NCI-H446 (cell line): ENCODE measurements around the gene AIDA.
"Not testable (repeated sequence)": the region's sequence is repeated elsewhere in the genome, so short reads cannot be mapped to it uniquely, and the experiment has no call there.

Experiments used
- DNase-seq, 2 experiments: peaks; one replicate each; lab custom pipeline; 2025; lab: John Stamatoyannopoulos, UW

AIDA gene

DNA sequence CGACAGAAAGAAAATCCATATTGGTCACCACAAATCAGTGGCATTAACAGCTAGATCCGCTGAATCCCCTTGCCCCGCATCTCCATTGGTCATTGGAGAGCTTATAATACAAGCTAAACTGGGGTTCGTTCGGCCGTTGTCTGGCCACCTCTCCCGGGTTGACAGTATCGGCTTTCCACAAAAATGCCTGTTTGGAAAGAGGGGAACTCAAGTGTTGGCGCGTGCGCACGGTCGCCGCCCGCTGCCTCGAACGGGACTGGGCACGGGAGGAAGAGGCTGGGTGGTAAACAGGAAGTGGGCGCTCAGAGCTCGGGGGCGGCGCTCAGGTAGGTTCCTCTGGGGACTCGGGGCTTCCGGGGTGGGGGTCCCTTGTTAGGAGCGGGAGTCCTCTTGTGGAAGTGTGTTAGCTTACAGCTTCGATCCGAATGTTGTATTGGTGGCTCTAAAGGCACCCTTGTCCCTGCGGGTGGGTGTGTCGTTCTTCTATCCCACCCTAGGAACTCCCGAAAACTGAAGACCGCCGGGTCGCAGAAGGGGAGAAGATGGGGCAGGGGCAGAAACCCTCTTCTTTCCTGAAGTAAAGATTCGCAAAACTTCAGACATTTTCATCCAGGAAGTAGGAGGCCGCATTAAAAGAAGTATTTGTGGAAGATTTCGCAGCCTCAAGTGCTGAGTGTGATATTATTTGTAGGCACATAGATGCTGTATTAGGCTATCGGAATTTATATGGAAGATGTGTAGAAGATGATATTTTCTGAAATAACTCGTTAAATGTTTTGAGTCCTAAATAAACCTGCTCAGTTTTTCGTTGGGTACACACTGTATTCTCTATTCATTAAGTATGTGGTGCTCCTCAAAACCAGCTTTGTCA lies 1.0 kb upstream of the AIDA start:
- peak; percentile 88 to 97 for DNase-seq

DNA sequence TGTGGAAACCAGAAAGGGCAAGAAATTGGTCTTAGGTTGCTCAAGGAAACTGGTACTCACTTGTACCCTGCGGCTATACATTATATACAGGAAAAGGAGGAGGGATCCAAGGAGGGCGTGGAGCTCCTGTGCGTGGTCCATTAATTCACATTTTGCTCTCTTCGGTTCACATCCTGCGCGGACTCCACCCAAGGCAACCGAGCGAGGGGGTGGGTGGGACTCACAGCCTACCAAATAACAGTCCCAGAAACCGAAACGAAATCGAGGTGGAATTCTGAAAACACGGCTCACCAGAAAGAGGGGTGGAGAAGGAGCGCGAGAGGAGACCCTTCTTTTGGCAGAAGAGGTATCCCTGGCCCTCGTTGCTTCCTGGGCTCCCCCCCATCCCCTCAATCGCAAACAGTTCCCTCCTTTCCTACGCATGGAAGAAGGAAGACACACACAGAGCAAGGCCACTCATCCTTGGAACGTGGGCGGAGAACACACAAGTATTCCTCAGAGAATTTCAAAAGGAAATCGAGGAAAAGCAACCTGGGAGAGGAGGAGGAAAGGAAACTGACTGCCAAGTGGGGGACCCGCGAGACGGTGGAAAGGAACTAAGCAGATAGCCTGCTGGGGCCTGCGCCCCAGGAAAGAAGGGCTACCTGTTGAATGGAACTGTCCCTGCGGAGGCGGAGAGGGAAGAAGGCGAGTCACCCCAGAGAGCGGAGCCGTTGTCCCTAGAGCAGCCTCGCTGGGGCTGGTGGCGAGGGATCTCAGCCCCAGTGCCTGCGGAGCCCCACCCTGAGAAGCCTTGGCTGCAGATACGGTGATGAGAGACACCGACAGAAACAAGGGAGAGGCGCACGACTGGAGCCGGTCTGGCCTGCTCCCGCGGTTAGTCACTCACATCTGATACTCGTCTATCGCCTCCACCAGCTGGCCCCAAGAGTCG lies 705 bp downstream of the AIDA start:
- peak in 1 of 2 experiments; percentile 30 for DNase-seq

DNA sequence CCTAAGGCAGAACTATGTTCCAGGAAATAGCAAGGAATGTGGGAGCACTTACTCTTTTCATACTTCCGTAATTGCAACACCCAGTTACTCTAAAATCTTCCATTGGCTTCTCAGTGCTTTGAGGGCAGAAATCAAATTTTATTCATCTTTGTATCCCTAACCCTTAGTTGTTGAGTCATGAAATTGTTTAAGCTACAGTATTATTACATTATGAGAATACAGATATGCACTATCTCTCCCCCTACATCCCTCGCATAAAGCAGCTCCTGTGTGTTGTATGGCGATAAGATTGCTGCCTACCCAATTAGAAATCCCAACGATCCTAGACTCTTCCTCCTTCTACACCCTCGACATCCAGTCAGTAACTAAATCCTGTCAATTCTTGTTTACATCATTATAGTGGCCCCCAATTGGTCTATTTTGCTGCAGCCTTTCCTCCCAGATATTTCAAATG lies 2.6 kb downstream of the AIDA start:
- DNase-seq: no peak

DNA sequence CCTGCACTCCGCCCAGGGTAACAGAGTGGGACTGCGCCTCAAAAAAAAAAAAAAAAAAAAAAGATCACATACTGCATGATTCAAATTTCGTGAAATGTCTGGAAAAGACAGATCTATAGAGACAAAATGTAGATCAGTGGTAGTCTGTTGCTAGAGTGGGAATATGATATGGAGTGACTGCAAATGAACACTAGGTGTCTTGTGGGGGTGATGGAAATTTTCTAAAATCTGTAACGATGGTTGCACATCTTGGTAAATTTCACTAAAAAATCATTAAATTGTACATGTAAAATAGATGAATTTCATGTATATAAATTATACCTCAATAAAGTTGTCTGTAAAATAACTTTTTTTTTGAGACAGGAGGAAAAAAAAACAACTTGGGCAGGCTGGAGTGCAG lies 5.5 kb downstream of the AIDA start:
- DNase-seq: no peak

DNA sequence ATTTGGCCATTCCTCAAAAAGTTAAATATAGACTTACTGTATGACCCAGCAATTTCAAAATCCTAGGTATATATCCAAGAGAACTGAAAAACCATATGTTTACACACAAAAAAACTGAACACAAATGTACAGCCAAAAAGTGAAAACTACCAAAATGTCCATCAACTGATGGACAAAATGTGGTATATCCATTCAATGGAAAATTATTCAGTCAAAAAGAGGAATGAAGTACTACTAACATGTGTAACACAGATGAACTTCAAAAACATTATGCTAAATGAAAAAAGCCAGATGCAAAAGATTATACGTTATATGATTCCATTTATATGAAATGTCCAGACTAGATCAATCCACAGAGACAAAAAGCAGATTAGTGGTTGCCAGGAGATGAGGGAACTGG lies 8.0 kb downstream of the AIDA start:
- DNase-seq: no peak

DNA sequence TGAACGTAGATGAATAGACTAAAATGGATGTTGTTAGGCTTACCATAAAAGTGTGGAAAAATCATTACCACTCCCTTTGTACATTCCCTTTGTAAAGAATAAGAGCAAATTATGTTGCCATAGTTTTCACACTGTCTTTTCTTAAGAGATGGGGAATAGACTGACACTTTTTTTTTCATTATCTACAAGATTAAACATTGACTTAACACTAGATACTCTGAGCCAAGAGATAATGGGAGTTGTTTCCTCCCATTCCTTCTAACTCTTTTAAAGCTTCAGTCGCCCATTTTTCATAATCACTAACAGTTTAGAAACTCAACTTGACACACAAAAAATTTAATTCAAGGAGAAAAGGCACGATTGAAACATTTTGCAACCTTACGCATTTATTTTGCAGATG lies 10.1 kb downstream of the AIDA start:
- DNase-seq: no peak

DNA sequence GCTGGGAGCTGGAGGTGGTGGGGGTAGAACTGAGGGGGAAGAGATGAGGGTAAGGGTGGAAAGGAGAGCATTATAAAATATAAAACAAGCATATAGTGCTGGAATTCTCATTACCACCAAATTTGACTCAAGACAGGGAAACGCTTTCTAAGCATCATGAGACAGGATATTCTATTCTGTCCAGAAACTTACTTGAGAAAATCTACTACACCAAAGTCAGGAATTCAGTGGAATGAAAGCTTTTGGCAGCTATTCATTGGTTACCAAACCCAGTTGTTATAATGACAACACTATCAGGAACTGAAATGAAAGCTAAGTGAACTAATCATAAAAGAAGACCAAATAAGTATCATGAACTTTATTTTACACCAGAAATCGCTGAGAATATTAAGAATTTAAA lies 14.5 kb downstream of the AIDA start:
- DNase-seq: no peak

DNA sequence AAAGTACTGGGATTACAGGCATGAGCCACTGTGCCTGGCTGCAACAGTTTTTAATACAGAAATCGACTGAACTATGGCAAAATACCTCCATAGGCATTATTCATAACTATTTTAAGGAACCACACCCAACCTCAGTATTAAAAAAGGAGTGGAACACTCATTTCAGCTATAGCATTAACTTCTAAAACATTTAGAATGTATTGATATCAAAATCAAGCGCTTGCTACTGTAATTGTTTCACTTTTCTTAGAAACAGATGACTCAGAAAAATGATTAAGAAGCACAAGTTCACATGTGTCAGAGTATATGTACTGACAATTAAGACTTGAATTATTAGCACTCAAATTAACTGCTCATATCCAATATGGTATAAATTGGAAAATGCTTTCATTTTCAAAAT lies 15.1 kb downstream of the AIDA start:
- no peak for DNase-seq

DNA sequence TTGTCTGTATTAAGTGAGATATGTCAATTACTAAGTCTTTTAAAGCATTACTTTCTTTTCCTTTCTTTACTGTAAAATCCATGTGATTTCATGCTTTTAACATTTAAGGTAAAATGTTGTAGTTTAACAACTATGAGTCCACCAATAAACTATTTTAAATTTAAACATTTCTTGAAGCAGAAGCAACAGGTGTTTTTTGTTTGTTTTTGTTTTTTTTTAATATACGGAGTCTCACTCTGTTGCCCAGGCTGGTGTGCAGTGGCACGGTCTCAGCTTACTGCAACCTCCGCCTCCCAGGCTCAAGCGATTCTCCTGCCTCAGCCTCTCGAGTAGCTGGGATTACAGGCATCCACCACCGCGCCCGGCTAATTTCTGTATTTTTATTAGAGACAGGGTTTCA lies 15.6 kb downstream of the AIDA start:
- DNase-seq: no peak

DNA sequence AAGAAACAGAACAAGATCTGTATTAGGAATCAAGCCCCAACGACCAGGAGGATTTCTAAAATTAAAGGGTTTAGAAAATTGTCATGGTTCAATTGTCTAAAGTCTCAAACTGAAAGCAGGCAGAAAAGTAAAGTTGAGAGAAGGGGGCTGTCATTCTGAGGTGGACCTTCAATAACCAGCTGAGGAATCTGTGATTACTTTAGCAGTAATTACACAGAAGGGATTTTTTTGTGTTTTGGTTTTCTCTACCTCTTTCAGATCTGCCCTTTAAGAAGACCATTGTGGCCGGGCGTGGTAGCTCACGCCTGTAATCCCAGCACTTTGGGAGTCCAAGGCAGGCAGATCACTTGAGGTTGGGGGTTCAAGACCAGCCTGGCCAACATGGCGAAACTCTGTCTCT lies 17.4 kb downstream of the AIDA start:
- no peak for DNase-seq

DNA sequence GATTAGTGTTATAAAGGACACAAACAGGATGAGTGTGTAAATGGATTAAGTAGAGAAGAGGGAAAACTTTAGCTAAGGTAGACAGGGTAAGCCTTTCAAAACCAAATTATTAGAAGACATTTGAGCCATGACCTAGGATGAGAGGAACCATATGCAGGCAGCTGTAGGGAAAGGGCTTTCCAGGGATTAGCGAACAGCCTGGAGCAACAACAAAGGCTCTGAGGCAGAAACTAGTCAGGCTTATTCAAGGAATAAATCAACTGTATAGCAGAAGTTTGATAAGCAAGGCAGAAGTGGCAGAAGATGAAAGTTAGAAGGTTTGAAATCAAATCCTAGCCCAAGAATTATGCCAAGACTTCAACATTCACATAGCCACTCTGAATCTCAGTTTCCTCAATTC lies 21.3 kb downstream of the AIDA start:
- no peak for DNase-seq

DNA sequence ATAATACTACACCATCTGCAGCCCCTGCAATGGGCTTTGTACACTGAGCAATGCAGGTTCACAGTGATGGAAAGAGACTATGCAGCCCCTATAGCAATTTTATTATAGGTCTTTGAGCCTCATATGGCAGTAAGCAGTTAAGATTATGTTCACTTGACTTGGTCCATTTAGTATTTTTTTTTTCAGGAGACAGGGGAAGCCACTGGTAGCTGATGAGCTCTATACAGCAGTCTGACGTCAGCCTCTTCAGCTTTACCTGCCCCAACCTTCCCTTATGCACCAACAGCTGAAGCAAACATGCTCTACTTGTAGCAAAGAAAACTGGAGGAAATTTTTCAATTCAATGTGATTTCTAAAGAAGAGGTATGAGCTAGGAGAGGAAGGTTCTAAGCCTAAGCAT lies 32.2 kb downstream of the AIDA start:
- DNase-seq: no peak

DNA sequence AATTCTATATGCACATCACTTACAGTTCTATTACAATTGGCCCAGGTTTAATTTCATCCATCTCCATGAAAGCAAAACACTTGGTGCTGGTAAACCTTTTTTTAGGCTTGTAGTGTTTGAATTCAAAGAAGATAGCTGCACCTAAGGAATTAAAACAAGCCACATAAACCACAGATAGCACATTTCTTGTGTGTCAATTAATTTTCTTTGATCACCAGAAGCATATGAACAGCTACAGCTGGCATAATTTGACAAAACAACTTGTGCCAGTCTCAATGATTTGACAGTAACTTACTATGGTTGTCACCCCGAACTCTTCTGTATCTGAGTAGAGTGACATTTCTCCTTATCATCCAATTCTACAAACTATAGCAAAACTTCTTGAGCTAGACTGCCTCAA lies 42.2 kb downstream of the AIDA start:
- DNase-seq: no peak

DNA sequence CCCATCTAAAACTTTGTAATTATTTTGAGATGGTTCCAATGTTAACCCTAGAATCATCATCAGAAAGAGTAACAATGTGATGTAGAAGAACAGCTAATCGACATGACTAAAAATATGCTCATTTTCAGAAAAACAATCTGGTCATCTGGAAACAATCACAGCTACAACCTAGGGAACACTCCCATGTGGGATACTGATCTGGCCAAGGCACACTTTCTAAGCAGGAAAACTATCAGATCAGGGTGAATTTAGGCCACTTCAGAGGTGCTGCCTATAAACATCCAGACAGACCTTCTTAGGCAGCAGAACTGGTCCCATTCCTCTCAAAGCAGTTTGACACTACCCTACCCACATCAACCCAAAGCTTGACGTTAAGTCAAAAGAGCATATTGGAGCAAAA lies 43.2 kb downstream of the AIDA start:
- DNase-seq: not testable (repeated sequence)

DNA sequence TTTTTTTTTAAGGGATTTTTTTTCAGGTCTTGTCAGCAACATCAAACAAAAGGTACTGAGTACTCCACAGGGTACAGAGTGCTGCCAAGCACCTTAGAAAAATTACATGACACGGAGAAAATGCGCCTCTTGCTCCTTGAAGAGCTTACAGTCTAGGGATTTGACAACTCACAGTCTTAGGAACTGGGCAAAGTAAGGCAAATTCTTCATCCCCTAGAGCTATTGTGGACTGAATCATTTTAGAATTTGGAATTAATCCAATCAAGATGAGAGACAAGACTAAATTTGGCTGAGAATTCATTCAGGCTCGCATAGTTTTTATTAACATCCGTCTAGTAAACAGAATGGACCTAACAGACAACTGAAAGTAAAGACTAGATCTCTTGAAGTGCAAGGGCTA lies 44.1 kb downstream of the AIDA start:
- not testable (repeated sequence) for DNase-seq

DNA sequence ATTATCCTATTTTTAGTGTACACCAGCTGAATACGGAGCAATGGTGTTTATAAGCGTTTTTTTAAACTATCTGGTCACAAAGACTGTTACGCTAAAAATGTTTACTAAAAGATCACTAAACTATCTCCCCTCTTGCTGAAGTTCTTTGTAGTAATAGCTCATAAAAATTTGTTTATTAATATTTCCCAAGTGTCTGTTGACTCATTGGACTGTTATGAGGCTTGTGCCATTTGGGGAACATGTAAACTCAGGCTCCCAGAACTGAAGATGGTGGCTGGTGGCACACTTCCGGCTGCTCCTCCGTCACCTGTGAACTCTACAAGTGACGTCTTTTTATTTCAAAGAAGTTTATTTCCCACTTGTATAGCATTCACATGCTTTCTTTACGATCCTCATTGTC lies 46.3 kb downstream of the AIDA start:
- DNase-seq: no peak

DNA sequence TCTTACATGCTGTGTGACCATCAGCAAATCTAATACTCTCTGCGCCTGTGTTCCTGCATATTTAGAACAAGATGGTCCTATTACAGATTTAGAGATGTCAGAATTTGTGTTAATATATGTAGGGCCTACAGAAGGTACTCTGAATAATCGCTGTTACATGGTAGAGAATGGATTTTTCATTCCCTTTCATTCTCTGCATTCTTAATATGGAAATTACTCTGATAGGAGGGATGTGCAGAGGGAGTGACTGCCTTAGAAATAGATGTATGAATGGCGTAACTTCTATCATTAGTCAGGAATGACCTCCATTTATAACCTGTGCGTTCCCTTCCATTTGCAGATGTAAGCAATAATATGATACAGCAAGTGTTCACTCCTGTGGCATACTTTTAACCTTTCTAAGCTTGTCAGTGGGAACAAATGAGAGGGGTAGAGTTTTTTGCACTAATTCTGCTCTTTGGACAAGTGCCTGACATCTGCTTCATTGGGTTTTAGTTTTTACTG lies 48.8 kb downstream of the AIDA start:
- no peak for DNase-seq

DNA sequence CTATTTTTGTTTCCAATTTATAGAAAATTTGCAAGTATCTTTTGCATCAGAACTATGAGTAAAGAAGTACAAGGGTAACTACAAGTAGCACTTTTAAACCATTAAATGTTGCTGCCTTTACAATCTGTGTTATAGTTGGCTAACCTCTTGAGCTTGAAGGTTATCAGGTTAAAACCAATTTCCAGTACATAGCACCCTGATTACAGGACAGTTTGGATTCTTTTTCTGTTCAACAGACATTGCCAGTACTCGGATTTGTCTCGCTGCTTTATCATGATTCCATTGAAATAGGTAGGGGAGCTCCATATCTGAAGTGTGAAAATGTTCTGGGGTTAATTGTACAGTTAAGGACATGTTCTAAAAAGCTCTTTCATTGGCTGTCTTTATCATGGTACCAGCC lies 54.4 kb downstream of the AIDA start:
- DNase-seq: no peak

DNA sequence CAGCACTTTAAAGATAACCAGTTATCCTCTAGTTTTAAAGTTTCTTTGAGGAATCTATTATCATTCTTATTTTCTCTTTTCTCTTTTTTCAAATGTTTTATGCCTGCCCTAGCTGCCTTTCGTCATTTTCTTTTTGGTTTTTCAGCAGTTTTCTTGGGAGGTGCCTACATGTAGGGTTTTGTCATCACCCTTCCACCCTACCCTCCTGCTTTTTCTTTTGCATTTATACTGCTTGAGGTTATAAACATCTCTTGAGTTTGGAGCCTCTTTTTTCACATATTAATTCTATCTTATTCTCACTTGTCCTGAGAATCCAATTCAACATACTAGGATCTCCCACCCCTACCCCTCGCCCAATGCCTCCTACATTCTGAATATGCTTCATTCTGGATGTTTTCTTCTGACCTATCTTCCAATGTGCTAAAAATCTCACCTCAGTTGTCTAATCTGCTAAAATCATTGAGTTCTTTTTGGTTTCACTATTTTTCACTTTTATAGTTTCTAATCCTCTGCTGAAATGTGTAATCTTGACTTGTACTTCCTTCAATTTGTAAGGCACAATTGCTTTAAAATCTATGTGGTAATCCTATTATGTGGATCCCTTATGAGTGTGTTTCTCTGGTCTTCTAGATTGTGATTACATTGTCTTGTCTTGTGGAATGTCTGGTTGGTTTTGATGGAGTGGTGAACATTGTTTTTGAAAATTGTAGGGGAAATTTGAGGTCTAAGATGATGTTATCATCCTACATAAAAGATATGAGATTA lies 55.7 kb downstream of the AIDA start:
- DNase-seq: no peak

DNA sequence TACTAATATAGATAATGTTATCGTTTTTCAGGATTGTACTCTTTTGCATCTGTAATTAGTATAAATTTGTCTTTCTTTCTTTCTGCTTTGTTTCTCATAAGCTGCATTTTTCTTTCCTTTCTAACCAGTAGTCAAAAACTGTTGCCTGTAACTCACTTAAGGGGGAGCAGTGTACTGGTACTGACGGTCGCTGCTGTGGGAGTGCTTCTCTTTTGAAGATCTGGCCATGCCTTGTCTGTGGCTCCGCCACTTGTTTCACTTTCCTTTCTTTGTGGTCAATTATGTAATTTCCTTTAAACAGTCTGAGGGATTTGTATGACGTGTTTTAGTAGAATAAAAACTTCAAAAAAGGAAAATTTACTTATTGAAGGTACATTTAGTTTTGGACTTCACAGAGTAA lies 57.4 kb downstream of the AIDA start:
- DNase-seq: no peak

DNA sequence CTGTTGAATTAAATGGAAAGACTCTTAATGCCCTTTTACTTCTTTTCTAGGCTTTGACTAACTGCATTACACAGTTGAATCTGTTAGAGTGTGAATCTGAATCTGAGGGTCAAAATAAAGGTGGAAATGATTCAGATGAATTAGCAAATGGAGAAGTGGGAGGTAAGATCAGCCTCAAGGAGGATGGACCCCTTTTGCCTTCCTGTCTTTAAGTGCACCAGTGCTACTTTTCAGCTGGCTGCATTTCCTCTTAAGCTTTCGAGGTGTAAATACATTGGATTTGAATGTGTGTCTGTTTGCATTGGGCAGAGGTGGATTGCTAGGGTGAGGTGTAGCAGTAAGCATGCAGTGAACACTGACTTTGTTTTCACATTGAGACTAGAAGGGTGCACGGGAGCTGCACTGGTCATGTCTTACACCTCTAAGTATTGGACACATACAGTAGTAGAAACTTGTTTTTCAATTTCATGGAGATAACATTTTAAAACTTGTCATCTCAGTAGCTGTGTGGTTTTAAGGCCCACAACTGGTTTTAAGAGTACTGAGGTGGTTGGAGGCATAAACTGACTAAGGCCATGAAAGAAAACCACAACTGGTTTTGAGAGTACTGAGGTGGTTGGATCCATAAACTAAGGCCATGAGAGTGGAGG lies 59.0 kb downstream of the AIDA start:
- no peak for DNase-seq

DNA sequence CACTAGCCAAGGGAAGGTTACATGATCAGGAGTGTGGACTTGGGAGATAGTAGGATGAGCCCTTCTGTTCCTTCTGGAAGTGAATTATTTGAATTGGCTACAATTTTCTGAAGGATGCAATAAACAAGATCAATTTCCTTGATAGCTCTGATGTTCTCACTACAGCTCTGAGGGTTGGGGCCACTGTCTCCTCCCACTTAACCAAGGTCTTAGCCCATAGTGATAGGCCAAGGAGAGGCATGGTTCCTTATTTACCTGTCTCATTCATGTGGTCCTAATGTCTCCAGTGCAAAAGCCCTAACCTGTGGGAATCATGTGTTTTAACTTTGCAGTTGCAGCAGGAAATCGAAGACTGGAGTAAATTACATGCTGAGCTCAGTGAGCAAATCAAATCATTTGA lies 59.6 kb downstream of the AIDA start:
- DNase-seq: no peak
